Spleen (tissue), 7 donors: ENCODE data around the gene SKOR1.

ENCODE experiments used
- CTCF ChIP-seq, 11 experiments: fragments of 200-600 bp in 7 of 11; fragments of 450-650 bp in 4 of 11; sonication (generic) in 4 of 11; IDR thresholded peaks in 8 of 11; conservative IDR thresholded peaks in 3 of 11; 1 replicate in 7 of 11; 2 replicates in 4 of 11; pipeline versions ENCODE4 v1.4.0 to v1.8.0; 2016 to 2021; ENCODE audit warnings: antibody characterized with exemption in 11 of 11, inconsistent platforms in 4 of 11, mild to moderate bottlenecking in 1 of 11
- POLR2A ChIP-seq, 3 donors: fragments of 450-650 bp; IDR thresholded peaks; one replicate each; pipeline ENCODE4 v1.5.1; 2017; ENCODE audit warnings: antibody characterized with exemption in 3 of 3, mild to moderate bottlenecking in 1 of 3
- donor health status: DM: no; HTN: no; CAD: no; lungs with moderate emphysema.
- donor health status: DM: no; HTN: no; CAD: no.
- donor health status: DM: no; HTN: no; CAD: no.

GRCh38 chr15:67777071-67777470 is 48.2 kb upstream of the SKOR1 start:
- no peak for TF ChIP-seq CTCF (IDR thresholded peaks at IDR 0.05 in 8 of 11, conservative IDR thresholded peaks at IDR 0.05 in 3 of 11)
- TF ChIP-seq POLR2A (IDR thresholded peaks at IDR 0.05), result no peak
